ENCODE data around the gene TTLL11.

DNA sequence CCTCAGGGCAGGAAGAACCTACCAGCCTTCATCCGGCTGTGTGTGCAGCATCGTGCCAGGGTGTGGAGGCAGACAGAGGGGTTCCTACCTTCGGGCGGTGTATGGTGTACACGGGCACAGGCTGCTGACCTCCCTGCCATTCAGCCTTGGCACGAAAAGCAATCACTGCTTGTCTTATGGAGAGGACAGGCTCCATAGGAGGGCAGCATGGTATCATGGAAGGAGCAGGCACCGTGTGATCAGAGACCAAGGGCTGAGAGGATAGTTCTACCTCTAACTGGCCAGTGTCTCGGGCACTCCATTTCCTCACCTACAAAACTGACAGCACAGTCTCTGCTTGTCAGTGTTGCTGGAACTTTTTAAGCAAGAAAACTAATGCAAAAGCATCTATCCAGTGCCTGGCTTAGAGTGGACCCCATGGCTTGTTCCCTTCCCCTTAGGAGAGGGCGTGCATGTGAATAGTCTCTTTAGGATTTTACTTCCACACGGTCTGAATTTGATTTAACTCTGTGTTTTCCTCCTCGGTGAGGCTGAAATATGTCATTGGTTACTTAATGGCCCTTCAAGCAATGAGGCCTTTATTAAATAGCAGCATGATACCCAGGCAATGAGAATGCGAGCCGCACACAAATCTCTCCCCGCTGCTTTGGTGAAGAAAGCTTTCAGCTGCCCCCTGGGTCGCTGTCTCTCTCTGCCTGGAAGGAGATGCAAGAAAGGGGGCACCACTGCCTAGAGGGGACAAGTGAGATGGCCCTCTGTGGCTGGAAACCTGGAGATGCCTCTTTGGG, 22.2 kb downstream of the TTLL11 start:
- TF ChIP-seq, protein P1, sequence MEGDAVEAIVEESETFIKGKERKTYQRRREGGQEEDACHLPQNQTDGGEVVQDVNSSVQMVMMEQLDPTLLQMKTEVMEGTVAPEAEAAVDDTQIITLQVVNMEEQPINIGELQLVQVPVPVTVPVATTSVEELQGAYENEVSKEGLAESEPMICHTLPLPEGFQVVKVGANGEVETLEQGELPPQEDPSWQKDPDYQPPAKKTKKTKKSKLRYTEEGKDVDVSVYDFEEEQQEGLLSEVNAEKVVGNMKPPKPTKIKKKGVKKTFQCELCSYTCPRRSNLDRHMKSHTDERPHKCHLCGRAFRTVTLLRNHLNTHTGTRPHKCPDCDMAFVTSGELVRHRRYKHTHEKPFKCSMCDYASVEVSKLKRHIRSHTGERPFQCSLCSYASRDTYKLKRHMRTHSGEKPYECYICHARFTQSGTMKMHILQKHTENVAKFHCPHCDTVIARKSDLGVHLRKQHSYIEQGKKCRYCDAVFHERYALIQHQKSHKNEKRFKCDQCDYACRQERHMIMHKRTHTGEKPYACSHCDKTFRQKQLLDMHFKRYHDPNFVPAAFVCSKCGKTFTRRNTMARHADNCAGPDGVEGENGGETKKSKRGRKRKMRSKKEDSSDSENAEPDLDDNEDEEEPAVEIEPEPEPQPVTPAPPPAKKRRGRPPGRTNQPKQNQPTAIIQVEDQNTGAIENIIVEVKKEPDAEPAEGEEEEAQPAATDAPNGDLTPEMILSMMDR (IDR thresholded peaks at IDR 0.05; ENCODE audit: poor library complexity, severe bottlenecking): no peak
- no peak for TF ChIP-seq EP300 (conservative IDR thresholded peaks at IDR 0.05; ENCODE audit: poor library complexity, severe bottlenecking)
- no peak for TF ChIP-seq SMC3 (conservative IDR thresholded peaks at IDR 0.05; ENCODE audit: poor library complexity)
